ENCODE results near the gene IGDCC3. TPM values are rescaled to one million over a fixed set of nuclear protein-coding genes. Genes with fewer than 3 reads are reported as not detected.

Gene IGDCC3
- total RNA-seq, 1 donor from 2014 or later, result 0.40 TPM

DNA sequence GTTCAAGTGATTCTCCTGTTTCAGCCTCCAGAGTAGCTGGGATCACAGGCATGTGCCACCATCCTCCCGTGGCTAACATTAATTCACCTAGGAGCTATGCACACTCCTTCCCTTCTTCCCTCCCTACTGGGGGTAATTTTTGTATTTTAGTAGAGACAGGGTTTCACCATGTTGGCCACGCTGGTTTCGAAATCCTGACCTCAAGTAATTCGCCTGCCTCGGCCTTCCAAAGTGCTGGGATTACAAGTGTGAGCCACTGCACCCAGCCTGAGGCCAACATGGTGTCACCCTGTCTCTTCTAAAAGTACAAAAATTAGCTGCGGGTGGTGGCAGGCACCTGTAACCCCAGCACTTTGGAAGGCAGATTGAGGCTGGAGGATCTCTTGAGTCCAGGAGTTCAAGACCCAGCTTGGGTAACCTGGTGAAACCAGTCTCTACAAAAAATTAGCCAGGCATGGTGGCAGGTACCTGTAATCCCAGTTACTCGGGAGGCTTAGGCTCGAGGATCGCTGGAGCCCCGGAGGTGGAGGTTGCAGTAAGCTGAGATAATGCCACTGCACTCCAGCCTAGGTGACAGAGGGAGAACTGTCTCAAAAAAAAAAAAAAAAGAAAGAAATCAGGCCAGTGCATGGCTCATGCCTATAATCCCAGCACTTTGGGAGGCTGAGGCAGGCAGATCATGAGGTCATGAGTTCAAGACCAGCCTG, 67.2 kb downstream of the IGDCC3 start:
- ATAC-seq (ENCODE audit: poor library complexity) (no peak), DNase-seq (peak; percentile 17)
- intact Hi-C loops (cut with DNase I), result no loop called here

DNA sequence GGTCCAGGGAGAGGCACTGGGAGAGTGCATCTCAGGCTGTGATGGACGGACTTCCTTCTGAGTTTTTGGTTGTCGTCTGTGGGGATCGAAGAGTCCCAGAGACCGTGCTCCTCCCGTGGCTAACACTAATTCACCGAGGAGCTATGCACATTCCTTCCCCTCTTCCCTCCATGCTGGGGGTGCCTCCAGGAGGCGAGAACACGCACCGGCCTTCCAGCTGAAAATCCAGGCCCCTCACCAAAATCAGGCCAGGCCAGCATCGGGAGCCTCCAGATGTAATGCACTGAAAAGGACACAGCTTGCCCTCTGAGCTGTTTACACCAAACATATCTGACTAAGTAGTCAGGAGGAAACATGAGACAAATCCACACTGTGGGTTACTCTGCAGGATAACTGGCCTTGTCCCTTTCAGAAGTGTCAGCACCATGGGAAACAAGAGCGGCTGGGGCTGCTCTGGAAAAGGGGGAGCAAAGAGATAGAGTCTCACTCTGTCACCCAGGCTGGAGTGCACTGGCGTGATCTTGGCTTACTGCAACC, 67.9 kb downstream of the IGDCC3 start:
- DNase-seq (peak; percentile 18), ATAC-seq (ENCODE audit: poor library complexity) (no peak)
- intact Hi-C loops (cut with DNase I), result no loop called here

DNA sequence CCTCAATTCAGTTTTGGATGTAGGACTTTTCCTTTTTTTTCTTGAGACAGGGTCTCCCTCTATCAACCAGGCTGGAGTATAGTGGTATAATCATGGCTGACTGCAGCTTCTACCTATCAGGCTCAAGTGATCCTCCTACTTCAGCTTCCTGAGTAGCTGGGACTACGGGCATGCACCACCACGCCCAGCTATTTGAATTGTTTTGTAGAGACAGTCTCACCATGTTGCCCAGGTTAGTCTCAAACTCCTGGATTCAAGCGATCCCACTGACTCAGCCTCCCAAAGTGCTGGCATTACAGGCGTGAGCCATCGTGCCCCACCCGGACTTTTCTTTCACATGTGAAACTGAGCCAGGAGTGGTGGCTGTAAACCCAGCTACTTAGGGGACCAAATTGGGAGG, 69.8 kb downstream of the IGDCC3 start:
- DNase-seq (peak; percentile 22), ATAC-seq (ENCODE audit: poor library complexity) (no peak)
- intact Hi-C loops (cut with DNase I), result no loop called here

DNA sequence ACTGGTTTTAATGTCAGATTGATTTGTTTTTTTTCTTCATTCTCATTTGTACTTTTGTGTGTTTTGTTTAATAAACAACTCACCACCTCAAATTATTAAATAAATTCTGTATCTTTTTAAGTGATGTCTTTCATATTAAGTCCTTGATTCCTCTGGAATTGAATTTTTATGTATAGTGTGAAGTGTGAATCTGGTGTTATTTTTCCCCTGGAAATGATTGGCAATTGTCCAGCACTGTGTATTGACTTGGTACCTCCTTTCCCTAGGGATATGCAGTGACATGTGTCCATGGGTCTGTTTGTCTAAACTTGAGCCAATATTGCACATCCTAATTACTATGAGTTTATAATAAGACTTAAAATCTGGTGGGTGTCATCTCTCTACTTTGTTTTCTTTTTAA, 71.3 kb downstream of the IGDCC3 start:
- no peak for DNase-seq
- intact Hi-C loops (cut with DNase I), result no loop called here
- no peak for ATAC-seq (ENCODE audit: poor library complexity)

DNA sequence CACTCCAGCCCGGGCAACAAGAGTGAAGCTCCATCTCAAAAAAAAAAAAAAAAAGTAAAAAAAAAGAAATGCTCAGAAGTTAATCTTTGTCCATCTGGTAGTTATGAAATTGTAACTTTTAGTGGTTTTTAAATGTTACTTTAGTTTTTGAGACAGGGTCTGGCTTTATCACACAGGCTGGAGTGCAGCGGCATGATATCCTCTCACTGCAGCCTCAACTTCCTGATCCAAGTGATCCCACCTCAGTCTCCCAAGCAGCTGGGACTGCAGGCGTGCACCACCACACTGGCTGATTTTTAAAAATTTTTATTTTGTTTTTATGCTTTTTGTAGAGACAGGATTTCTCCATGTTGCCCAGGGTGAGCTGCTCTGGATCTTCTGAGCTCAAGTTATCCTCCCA, 72.0 kb downstream of the IGDCC3 start:
- no peak for ATAC-seq (ENCODE audit: poor library complexity)
- intact Hi-C loops (cut with DNase I), result no loop called here
- DNase-seq, result no peak

DNA sequence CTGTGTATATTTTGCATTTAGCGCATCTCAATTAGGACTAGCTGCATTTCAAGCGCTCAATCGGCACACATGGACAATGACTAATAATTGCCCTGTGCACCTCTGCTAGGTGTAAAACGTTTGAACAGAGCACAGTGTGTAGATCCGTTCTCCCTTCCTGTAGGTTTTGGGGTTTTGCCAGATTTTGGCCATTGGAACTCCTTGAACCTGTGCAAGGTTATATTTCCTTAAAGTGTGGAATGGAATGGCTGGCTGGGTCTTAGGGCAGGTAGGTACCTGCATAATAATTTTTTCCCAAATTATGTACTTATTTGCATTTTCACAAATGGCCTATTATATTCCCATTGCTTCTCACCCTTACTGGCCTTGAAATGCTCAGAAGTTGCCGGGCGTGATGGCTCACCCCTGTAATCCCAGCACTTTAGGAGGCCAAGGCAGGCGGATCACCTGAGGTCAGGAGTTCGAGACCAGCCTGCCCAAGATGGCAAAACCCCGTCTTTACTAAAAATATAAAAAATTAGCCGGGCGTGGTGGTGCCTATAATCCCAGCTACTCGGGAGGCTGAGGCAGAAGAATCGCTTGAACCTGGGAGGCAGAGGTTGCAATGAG, 72.5 kb downstream of the IGDCC3 start:
- intact Hi-C loops (cut with DNase I), result no loop called here
- peak; percentile 26 for ATAC-seq (ENCODE audit: poor library complexity)
- DNase-seq, result no peak

DNA sequence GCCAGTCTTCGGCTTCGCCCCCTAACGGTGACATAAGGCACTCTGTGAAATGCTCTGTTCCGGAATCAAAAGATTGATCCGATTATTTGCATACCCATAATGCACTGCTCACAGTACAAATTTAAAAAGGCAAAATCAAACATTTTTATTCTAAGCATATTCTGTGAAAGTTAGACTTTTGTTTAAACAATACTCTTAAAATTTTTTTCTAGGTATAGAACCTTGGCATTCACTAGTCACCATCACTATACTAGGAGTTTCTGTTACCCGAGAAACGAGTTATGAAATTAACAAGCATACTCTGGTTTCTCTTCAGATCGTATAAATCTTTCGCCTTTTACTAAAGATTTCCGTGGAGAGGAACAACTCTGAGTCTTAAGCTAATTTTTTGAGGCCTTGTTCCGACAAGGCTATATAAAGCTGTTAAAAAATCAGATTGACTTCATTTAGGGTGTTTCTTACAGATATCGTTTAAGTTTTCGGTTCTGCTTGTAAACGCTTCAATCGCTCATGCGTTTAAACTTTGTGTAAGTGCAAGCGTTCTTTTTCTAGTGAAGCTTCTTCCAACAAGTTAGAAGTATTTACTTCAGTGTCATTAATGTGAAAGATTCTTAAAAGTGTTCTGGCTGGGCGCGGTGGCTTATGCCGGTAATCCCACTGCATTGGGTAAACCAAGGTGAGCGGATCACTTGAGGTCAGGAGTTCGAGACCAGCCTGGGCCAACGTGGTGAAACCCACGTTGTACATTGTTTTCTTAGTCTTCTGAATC, 73.2 kb downstream of the IGDCC3 start, which contains the start of gene RNU5B-1:
TSS of gene RNU5B-1 (plus strand) at position 297 of the 769 bp plus-strand sequence.
- peak; percentile 94 for ATAC-seq (ENCODE audit: poor library complexity)
- DNase-seq, result peak; percentile 67
- intact Hi-C loops (cut with DNase I), result no loop called here

DNA sequence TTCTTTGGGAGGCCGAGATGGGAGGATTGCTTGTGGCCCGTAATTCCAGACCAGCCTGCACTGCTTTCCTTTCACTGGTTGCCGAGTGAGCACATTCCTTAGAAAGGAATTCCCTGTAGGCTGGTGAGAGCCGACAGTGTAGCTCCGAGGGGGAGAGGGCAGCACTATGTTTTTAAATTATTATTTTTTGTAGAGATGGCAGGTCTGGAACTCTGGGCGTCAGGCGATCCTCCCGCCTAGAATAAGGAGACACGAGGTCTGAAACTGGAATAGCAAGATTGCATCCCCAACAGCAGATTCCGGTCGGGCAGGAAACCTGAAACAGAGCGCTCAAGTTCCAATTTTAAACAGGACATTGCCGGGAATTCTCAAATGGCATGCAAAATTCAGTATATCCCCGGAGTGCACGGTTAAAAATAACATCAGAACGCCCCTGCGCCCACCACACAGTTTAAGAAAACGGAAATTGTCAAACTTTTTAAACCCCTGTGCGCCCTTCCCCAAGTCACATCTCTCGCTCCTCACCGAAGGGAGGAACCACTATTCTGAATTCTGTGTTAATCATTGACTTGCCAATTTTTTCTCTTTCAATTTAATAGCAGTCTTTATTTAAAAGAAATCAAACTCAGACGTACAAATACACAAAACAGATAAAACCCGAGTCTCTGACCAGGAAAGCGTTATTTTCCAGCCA, 74.0 kb downstream of the IGDCC3 start:
- intact Hi-C loops (cut with DNase I), result no loop called here
- ATAC-seq (ENCODE audit: poor library complexity), result peak; percentile 71
- no peak for DNase-seq

DNA sequence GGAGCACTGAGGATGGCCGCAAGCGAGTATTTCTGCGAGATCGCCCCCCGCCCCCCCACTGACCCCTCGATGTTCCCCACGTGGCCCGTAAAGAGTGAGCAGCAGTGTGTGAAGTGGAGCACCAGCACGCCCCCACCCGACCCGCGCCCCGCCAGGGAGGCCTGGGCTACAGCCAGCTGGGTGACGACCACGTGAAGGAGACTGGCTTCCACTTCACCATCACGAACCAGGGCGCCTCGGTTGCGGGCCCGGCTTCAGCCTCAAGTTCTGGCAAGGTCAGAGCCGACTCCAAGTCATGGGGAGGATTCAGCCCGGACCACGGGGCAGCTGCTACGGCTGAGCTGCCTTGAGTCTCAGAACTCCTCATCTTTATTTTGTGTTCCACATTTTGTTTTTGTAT, 75.7 kb downstream of the IGDCC3 start:
- DNase-seq (no peak), ATAC-seq (ENCODE audit: poor library complexity) (no peak)
- intact Hi-C loops (cut with DNase I), result no loop called here

DNA sequence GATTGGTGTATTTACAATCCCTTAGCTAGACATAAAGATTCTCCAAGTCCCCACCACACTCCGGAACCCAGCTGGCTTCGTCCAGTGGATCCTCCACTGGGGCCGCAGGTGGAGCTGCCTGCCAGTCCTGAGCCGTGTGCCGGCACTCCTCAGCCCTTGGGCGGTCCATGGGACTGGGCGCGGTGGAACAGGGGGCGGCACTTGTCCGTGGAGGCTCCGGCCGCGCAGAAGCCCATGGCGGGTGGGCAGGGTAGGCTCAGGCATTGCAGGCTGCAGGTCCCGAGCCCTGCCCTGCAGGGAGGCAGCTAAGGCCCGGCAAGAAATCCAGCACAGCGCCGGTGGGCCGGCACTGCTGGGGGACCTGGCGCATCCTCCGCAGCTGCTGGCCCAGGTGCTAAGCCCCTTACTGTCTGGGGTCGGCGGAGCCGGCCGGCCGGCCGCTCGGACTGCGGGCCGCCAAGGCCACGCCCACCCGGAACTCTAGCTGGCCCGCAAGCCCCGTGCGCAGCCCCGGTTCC, 76.8 kb downstream of the IGDCC3 start:
- intact Hi-C loops (cut with DNase I), result no loop called here
- no peak for DNase-seq
- no peak for ATAC-seq (ENCODE audit: poor library complexity)

DNA sequence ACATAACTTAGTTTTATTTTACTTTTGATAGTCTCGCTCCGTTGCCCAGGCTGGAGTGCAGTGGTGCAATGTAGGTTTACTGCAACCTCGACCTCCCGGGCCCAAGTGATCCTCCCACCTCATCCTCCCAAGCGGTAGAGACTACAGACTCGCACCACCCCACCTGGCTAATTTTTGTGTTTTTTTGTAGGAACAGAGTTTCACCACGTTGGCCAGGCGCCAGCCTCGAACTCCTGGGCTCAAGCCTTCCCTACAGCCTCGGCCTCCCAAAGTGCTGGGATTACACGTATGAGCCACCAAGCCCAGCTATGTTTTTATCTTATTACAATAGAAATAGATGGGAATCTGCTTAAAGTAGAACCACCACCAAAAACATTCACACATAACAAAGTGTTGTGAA, 79.1 kb downstream of the IGDCC3 start:
- no peak for DNase-seq
- no peak for ATAC-seq (ENCODE audit: poor library complexity)
- intact Hi-C loops (cut with DNase I), result no loop called here

DNA sequence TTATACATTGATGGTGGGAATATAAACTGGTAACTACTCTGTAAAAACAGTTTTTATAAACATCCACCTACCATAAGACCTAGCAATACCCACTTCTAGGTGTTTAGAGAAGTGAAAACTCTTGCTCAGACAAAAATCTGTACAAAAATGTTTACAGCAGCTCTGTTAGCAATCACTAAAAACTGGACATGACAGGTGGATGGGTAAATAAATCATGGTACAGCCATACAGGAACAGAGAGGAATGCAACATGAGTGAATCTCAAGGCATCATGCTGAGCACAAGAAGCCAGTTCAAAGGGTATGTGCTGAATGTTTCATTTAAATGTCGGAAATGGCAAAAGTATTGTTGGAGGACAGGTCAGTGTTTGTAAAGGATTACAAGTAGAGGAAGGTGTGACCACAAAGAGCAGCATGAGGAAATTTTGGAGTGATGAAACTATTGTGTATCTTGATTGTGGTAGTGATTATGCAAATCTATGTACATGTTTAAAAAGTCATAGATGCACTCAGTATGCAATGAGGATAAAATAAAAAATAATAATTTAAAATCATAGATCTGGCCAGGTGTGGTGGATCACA, 84.8 kb downstream of the IGDCC3 start:
- ATAC-seq (ENCODE audit: poor library complexity) (no peak), DNase-seq (no peak)
- intact Hi-C loops (cut with DNase I), result no loop called here

DNA sequence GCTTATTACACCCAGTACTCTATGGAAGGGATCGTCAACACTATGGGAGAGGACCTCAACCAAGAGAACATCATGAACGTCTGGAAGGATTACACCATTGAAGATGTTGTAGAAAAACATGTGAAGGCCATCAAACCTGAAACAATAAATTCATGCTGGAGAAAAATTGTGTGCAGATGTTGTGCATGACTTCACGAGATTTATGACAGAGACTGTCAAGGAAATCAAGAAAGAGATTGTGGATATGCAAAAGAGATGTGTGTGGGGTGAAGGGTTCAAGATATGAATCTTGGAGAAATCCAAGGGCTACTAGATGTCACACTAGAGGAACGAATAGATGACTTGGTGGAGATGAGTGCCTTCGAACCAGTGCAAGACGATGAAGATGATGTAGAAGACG, 87.6 kb downstream of the IGDCC3 start:
- no peak for ATAC-seq (ENCODE audit: poor library complexity)
- DNase-seq, result no peak
- intact Hi-C loops (cut with DNase I), result no loop called here

DNA sequence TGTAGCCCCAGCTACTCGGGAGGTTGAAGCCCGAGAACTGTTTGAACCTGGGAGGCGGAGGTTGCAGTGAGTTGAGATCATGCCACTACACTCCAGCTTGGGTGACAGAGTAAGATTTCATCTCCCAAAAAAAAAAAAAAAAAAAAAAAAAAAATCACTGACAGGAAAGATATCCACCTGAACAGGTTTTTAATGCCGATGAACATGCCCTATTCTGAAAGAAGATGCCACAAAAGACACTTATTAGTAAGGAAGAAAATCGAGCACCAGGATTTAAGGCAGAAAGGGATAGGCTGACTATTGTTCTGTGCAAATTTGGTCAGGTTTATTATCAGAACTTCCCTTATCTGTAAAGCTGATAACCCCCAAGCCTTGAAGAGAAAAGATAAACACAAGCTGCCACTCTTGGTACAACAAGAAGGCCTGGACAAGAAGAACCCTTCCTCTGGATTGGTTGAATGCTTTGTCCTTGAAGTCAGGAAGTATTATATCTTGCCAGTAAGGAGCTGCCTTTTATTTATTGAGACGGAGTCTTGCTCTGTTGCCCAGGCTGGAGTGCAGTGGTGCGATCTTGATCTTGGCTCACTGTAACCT, 88.4 kb downstream of the IGDCC3 start:
- DNase-seq (no peak), ATAC-seq (ENCODE audit: poor library complexity) (no peak)
- intact Hi-C loops (cut with DNase I), result no loop called here

DNA sequence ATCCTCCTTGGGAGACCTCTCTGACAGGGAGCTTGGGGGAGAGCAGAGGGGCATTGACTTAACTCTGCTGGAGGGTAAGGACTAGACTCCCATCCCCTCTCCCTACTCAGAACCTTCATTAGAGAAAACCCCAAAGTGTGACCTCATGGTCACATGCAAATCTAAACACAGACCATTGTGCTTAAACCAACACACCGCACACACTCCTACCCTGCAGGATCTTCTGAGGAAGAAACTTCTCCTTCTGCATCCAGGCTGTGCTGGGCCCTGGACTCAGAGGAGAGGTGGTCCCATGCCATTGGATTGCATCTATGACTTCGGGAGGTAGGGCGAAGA, 90.3 kb downstream of the IGDCC3 start:
- DNase-seq, result no peak
- intact Hi-C loops (cut with DNase I), result no loop called here
- no peak for ATAC-seq (ENCODE audit: poor library complexity)

DNA sequence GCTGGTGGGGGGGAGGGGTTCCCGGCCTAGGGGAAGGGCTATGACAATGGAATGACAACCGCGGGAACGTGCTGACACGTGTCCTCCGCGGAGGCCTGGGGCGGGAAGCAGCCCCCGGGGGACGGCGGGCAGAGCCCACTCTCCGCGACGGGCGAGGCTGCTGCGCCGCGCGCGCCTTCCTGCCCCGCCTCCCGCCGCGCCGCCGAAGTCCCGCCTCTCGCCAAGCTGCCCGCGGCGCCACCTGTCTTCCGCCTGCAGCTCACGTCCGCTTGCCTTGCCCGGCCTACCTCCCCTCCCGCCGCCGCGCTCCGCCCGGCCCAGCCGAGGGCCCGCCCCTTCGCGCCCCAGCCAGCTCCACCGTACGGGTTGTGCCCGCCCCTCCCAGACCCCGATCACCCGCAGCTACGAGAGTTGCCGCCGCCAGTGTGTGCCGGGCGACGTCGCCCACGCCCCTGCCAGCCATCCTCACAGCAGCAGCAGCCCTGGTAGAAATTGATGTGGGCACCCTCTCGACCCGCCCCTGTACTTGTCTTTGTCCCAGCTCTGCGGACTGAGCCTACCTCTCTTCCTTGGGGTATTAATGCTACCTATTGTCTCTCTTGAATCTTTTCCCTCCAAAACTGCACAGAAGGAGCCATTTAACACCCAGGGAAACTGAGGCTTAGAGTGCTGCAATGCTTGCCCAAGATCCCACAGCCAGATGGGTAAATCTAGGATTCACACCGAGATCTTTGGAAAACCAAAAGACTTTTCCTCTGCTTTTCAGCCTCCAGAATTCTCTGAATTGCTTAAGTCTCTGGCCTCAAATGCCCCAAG, 90.9 kb downstream of the IGDCC3 start, which contains the start of gene PARP16:
TSS of gene PARP16 (minus strand) at position 180 of the 816 bp plus-strand sequence. CDS start 457 bp downstream, outside the sequence.
- peak; percentile 98 for ATAC-seq (ENCODE audit: poor library complexity)
- intact Hi-C loops (cut with DNase I), result no loop called here
- peak; percentile 95 for DNase-seq

DNA sequence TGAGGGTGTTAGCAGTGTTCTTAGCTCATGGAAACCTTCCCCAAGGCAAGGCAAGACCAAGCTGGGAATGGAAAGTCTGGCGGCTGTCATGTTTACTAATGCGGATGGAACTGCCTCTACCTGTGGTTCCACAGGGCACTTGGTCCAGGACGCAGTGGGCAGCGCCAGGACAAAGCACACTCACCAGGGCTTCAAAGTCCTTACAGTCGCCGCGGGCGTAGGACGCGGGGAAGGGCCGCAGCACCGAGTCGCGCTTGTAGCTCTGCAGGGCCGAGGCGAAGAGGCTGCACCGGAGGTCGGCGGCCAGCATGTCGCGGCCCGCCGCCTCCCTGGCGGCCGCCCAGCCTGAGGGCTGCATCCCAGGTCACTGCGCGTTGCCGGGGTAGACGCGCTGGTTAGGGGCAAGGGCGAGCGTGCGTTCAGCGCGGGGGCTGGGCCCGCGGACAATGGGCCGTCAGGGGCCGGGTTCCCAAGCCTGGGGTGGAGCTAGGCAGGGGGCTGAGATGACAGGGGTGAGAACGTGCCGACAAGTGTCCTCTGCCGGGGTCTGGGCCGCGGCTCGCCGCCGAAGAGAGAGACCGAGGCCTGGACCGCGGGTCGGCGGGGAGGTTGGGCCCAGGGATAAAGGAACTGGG, 91.6 kb downstream of the IGDCC3 start:
- DNase-seq (peak; percentile 68), ATAC-seq (ENCODE audit: poor library complexity) (peak; percentile 71)
- intact Hi-C loops (cut with DNase I), result no loop called here

All from Right ventricle myocardium superior (tissue), 1 donor.